Amniotic stem cell (primary cell): ENCODE results near the gene NRN1.
"Not testable (repeated sequence)": the region's sequence is repeated elsewhere in the genome, so short reads cannot be mapped to it uniquely, and the experiment has no call there.

ENCODE experiments used
- DNase-seq: peaks from one replicate; lab custom pipeline; 2025; lab: John Stamatoyannopoulos, UW

The NRN1 gene

DNA sequence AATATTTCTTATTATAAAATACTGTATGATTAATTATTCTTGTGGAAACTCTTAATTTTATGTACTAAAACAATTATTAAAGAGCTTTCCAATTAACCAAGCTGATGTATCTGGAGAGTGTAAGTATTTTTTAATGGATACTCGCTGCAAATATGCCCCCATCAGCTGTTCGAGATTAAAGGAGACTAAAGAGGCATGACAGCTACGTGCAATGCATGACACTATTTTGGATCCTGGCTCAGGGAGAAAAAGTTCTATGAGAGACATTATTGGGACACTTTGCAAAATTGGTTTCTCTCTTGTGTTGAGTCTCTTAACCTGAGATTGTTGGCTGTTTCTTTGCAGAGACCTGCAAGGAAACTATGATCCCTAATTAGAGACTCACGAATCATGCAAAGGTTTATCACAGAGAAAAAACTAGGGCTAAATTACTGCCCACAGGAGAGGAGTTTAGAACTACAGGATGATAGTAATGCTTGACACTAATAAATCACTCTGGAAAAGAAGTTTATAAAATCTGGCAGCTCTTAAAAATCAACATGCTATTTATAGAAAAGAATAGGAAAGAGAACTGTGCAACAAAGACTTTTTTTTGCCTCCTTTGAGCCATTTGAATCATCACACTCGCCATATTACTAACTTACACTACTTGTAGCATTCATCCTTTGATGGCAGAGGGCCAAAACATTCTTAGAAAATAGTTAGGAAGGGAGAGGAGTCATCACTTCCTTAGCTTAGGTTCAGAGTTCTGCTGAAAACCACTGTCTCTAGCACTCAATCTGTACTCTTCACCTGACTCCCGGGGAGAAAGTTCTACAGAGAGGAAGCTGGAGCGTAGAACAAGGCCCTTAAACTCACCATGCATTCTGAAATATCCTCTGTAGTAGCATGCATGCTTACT lies 25.3 kb downstream of the NRN1 start:
- no peak for DNase-seq

DNA sequence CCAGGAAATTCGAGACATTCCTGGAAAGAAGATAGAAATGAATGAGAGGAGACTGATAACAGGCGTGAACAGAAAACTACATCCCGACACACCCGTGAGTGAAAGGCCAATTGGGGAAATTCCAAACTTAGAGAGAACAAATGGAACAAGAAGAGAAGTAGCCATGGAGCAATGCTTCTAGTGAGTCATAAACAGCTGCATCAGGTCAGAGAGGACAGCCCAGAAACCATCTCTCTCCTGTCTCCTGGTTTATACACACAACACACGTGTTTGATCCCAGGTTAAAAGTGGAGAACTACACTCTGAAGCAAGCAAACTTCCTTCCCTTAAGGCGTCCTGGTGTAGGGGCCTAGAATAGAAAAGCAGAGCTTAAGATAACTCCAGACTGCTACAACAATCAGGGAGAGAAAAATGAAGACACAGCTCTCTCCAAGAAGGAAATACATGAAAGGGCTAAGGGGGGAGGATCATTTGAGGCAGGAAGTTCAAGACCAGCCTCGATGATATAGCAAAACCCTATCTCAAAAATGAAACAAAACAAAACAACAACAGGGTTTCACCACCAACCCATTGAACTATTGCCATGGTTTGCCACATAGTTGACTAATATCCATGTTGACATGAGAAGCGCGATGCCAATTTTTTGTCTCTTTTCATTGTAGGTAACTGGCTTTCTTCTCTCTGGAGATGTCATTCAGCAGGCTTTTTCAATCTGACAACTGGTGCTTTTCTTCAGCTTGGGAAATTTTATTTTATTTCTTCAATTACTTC lies 26.9 kb downstream of the NRN1 start:
- no peak for DNase-seq

DNA sequence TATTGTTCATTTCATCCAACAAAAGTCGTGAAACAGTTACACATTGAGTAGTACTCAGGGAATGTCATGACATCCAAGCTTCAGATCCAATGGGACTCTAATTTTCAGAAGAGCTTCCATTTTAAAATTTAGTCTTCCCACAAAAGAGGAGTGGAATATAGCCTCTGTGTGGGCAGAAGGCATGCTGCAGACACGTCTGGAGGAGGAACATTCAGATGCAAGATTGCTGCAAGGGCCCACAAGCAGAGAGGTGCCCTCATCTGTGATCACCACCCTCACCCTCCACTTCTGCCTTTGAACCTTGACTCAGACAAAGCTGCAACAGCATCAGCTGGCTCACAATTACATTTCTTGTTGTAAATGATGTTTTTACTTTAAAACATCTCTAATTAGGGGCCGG lies 29.9 kb downstream of the NRN1 start:
- DNase-seq = no peak

DNA sequence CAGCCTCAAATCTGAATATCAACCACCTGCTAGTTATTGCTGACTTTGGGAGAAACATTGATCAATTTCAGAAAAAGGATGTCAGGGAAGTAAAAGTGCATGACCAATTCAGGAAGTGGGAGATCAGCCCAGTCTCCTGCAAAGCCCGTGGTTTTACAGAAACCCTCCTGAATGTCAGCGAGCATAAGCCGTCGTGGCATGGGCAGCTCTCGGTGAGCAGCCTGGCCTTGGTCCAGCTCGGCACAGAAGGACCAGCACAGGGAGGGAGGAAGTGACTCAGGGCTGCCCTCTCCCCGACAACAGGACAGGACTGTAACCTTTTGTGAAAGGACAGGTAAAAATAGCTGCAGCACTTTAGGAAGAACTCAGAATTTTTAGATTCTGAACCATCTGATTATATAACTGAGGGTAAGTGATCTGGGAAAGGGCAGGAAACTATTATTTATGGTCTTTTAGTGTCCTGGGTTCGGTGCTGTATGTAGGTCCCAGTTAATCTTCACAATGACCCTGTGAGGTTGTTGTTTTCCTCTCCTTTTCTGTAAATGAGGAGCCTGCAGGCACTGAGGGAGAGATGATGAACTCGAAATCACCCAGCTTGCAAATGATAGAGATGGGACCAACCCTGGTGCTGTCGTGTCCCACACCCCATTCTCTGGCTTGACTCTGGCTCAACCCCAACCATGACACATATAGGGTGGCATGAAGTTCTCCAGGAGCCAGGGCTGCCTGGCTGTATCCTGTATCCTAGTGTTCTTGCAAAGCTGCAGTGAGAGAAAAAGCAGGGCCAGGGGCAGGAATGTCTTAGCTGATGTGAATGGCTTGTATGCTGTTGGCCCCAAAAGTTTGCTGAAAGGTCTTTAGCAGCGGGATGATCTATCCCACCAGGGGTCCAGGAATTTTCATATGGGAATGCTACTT lies 37.6 kb downstream of the NRN1 start:
- DNase-seq = no peak

DNA sequence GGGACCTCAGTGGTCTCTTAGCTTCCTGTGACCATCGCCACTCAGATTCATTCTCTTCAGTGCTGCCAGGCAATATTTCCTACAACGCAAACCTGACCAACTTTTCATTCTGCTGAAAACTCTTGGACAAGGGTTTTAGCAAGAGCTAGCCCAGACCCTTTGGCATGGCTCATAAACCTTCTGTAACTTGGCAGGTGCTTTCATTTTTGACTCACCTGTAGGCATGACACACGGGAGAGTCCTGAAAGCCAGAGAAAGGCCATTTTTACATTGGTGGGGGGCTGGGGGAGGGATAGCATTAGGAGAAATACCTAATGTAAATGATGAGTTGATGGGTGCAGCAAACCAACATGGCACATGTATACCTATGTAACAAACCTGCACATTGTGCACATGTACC lies 38.7 kb downstream of the NRN1 start:
- DNase-seq = not testable (repeated sequence)

DNA sequence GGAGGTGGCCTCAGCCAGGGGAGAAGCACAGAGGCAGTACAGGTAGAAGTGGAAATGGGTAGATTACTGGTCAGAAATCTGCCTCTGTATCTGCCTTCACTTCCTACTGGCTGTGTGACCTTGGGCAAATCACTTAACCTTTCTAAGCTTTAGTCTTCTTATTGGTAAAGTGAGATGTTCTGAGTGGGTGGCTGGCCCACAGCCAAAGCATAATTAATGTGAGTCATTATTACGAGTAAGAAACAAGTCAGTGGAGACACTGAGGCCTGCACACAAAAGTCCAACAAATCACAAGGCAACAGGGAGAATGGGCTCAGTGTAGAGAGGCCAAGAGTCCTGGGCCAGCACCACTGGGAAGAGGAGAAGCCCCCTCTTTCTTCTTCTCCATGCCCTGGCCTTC lies 39.1 kb downstream of the NRN1 start:
- DNase-seq = no peak

DNA sequence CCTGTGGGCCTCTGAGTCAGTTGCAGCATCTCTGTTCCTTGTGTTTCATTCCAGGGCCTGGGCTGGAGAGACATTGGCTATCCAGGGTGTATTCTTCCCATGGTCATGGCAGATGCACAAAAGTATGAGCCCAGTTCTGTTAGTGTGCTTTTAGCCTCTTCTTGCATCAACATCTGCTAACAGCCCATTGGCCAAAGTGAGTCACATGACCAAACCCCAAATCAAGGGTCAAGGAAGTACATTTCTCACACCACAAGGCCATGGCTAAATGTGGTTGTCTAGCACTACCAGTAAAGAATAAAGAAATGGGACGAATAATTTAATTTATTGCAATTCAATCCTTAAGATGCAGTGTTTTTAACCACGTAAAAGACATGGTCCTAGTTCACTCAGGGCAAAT lies 43.9 kb downstream of the NRN1 start:
- DNase-seq = no peak

DNA sequence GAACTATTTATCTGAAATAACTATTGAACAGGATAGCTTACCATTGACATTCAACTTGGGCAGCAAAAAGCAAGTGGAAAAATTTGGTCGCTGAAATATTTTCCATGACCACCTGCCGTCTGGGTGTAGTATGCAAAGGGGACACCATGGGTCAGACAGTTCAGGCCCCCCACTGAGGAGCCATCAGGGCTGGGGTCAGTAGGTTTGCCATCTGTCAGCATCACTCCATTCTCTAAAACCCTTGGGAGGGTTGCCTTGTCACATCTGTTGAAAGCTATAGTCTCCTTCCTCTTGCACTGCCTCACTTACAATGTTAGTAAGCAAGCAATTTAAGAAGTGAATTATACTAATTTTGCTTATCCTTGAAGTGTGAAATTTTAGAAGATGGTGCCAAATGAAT lies 44.9 kb downstream of the NRN1 start:
- no peak for DNase-seq

DNA sequence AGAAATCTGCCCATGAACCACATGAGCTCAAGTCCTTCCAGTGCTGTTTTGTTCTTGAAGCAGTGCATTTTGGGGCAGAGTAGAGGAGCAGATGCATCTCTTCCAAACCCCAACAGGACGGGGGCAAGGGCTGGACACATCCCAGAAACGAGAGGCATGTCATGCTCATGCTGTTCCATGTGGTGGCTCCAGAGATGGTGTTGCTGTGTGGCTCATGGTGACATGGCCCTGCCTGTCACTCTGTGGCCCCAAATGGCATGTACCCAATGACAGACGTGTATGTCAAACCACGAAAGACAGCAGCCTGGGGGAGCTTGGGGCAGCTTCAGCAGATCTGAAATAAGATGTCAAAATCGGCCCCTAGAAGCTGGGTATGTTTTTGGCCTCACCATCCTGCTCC lies 46.3 kb downstream of the NRN1 start:
- DNase-seq = no peak

DNA sequence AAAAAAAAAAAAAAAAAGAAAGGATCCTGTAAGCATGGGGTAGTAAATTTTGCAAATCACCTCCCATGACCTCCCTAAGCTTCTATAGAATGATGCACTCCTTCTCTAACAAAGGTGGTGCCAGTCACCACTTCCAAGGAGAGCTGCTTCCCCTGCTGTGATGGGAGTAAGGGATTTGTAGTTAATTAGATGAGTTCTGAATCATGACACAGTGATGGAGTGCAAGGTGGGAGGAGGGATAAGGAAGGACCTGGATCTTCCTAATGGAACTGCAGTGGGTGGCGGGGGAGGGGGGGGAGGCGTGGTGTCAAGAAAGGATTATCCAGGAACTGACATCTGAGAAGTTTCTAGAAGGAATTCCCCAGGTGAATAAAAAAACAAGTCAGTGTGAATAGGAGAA lies 47.8 kb downstream of the NRN1 start:
- DNase-seq = no peak

DNA sequence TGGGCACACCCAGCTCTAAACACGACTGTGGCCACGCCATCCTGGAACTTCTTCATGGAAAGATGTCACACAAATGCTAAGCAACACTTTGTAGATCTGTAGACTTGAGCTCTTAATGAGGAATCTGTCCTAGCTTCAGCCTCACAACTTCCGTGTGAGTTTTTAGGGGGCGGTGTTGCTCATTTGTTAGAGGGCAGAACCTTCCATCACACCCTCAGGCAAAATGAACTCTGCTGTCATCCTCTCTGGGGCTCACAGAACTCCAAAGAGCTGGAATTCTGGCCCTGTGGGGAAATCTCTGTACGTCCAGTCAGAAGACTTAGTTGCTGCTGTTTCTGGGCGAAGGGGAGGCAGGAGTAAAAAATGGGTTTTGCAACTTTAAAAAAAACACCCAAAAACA lies 49.8 kb downstream of the NRN1 start:
- DNase-seq = no peak

DNA sequence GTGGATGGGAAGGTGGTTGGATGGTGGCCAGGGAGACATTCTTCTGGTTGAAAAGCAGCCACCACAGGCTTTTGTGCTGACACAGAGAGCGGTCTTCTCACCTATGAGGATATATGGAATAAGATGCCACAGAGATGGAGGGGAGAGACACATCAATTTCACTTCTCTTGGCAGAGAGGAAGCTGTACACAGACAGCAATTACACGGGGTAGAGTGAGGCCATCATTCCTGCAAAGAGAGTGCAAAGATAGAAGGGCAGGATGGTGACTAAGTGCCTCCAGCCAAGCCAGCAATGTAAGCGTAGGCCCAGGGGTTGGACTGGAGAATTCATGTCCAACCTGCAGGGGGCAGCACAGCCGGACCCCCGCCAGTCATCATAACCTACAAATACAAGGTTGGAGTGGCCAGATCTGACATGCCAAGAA lies 56.4 kb downstream of the NRN1 start:
- DNase-seq = no peak
